ENCODE results near the gene FYCO1.

The FYCO1 gene

GRCh38 chr3:45915059-45915439, 80.6 kb downstream of the FYCO1 start:
- no peak overlapping the region for H3K4me3 Mint-ChIP-seq
- no peaks in the 10 kb centered on the region for H3K9me3 Mint-ChIP-seq
- peaks cover 35% of the 10 kb centered on the region for H3K4me1 Mint-ChIP-seq
- peak overlapping the region; percentile 65 for H3K27ac Mint-ChIP-seq
- peaks cover 7% of the 10 kb centered on the region for H3K36me3 Mint-ChIP-seq
- no peaks in the 10 kb centered on the region for H3K27me3 Mint-ChIP-seq
- ATAC-seq: no peak

GRCh38 chr3:45914362-45915058, 81.1 kb downstream of the FYCO1 start:
- Mint-ChIP-seq H3K4me3 (no peak overlapping the region), H3K27ac (peak overlapping the region; percentile 65), H3K9me3 (no peaks in the 10 kb centered on the region), H3K4me1 (peaks cover 41% of the 10 kb centered on the region), H3K27me3 (no peaks in the 10 kb centered on the region), H3K36me3 (peaks cover 6% of the 10 kb centered on the region)
- ATAC-seq: no peak

GRCh38 chr3:45912435-45912834, 83.2 kb downstream of the FYCO1 start:
- H3K27ac Mint-ChIP-seq: no peak overlapping the region
- H3K36me3 Mint-ChIP-seq: no peaks in the 10 kb centered on the region
- no peaks in the 10 kb centered on the region for H3K9me3 Mint-ChIP-seq
- H3K4me1 Mint-ChIP-seq: peaks cover 42% of the 10 kb centered on the region
- no peak overlapping the region for H3K4me3 Mint-ChIP-seq
- no peaks in the 10 kb centered on the region for H3K27me3 Mint-ChIP-seq
- no peak for ATAC-seq

GRCh38 chr3:45911511-45912226, 84.0 kb downstream of the FYCO1 start:
- no peak overlapping the region for H3K27ac Mint-ChIP-seq
- H3K9me3 Mint-ChIP-seq: no peaks in the 10 kb centered on the region
- H3K36me3 Mint-ChIP-seq: no peaks in the 10 kb centered on the region
- H3K4me3 Mint-ChIP-seq: no peak overlapping the region
- H3K27me3 Mint-ChIP-seq: no peaks in the 10 kb centered on the region
- peaks cover 46% of the 10 kb centered on the region for H3K4me1 Mint-ChIP-seq
- ATAC-seq: no peak

GRCh38 chr3:45910892-45911291, 84.7 kb downstream of the FYCO1 start:
- Mint-ChIP-seq H3K4me1 (peaks cover 40% of the 10 kb centered on the region), H3K27me3 (no peaks in the 10 kb centered on the region), H3K4me3 (no peak overlapping the region), H3K9me3 (no peaks in the 10 kb centered on the region), H3K27ac (no peak overlapping the region), H3K36me3 (no peaks in the 10 kb centered on the region)
- no peak for ATAC-seq

GRCh38 chr3:45909542-45909941, 86.1 kb downstream of the FYCO1 start:
- Mint-ChIP-seq H3K4me1 (peaks cover 36% of the 10 kb centered on the region), H3K9me3 (no peaks in the 10 kb centered on the region), H3K27ac (no peak overlapping the region), H3K36me3 (no peaks in the 10 kb centered on the region), H3K27me3 (no peaks in the 10 kb centered on the region), H3K4me3 (no peak overlapping the region)
- ATAC-seq: peak; percentile 74

GRCh38 chr3:45908761-45909160, 86.9 kb downstream of the FYCO1 start:
- Mint-ChIP-seq H3K36me3 (no peaks in the 10 kb centered on the region), H3K27ac (no peak overlapping the region), H3K4me3 (no peak overlapping the region), H3K4me1 (peaks cover 37% of the 10 kb centered on the region), H3K9me3 (no peaks in the 10 kb centered on the region), H3K27me3 (no peaks in the 10 kb centered on the region)
- ATAC-seq: no peak

- Mint-ChIP-seq H3K9me3 (no peaks in the 10 kb centered on the region), H3K36me3 (no peaks in the 10 kb centered on the region), H3K27me3 (no peaks in the 10 kb centered on the region), H3K27ac (no peak overlapping the region), H3K4me3 (no peak overlapping the region), H3K4me1 (peaks cover 37% of the 10 kb centered on the region)
- no peak for ATAC-seq
Measured at GRCh38 chr3:45907769-45908705, 87.6 kb downstream of the FYCO1 start.

GRCh38 chr3:45906681-45907407, 88.8 kb downstream of the FYCO1 start:
- H3K9me3 Mint-ChIP-seq: no peaks in the 10 kb centered on the region
- H3K27ac Mint-ChIP-seq: no peak overlapping the region
- no peak overlapping the region for H3K4me3 Mint-ChIP-seq
- no peak for ATAC-seq
- H3K36me3 Mint-ChIP-seq: no peaks in the 10 kb centered on the region
- no peaks in the 10 kb centered on the region for H3K27me3 Mint-ChIP-seq
- H3K4me1 Mint-ChIP-seq: peaks cover 37% of the 10 kb centered on the region

GRCh38 chr3:45905755-45906154, 89.9 kb downstream of the FYCO1 start:
- Mint-ChIP-seq H3K9me3 (no peaks in the 10 kb centered on the region), H3K27me3 (no peaks in the 10 kb centered on the region), H3K36me3 (no peaks in the 10 kb centered on the region), H3K4me3 (no peak overlapping the region), H3K4me1 (peaks cover 37% of the 10 kb centered on the region), H3K27ac (no peak overlapping the region)
- ATAC-seq: no peak

- Mint-ChIP-seq H3K4me3 (no peak overlapping the region), H3K4me1 (peaks cover 31% of the 10 kb centered on the region), H3K9me3 (no peaks in the 10 kb centered on the region), H3K27me3 (no peaks in the 10 kb centered on the region), H3K27ac (no peak overlapping the region), H3K36me3 (no peaks in the 10 kb centered on the region)
- peak; percentile 91 for ATAC-seq
Measured at GRCh38 chr3:45904931-45905330, 90.7 kb downstream of the FYCO1 start.

GRCh38 chr3:45896956-45897355, 98.7 kb downstream of the FYCO1 start:
- no peaks in the 10 kb centered on the region for H3K36me3 Mint-ChIP-seq
- H3K4me1 Mint-ChIP-seq: peaks cover 28% of the 10 kb centered on the region
- ATAC-seq: no peak
- H3K27ac Mint-ChIP-seq: no peak overlapping the region
- no peaks in the 10 kb centered on the region for H3K9me3 Mint-ChIP-seq
- H3K4me3 Mint-ChIP-seq: no peak overlapping the region
- H3K27me3 Mint-ChIP-seq: peaks cover 9% of the 10 kb centered on the region

GRCh38 chr3:45895686-45896468, 99.7 kb downstream of the FYCO1 start:
- Mint-ChIP-seq H3K4me1 (peaks cover 36% of the 10 kb centered on the region), H3K4me3 (no peak overlapping the region), H3K27me3 (peaks cover 20% of the 10 kb centered on the region), H3K36me3 (no peaks in the 10 kb centered on the region), H3K27ac (no peak overlapping the region), H3K9me3 (no peaks in the 10 kb centered on the region)
- ATAC-seq: no peak

- no peak overlapping the region for H3K4me3 Mint-ChIP-seq
- peak overlapping the region; percentile 57 for H3K27ac Mint-ChIP-seq
- no peaks in the 10 kb centered on the region for H3K9me3 Mint-ChIP-seq
- no peaks in the 10 kb centered on the region for H3K36me3 Mint-ChIP-seq
- peaks cover 25% of the 10 kb centered on the region for H3K27me3 Mint-ChIP-seq
- ATAC-seq: no peak
- H3K4me1 Mint-ChIP-seq: peaks cover 49% of the 10 kb centered on the region
Measured at GRCh38 chr3:45894015-45894414, 101.6 kb downstream of the FYCO1 start.

Data from stimulated activated memory B cell treated with anti-CD40 and anti-IgM and Interleukin-4, amounts not matched to agents 10 μg/mL and 1 μg/mL and 100 μg/mL, for 72 hours (primary cell).